Activated CD4-positive, alpha-beta T cell treated with anti-CD3 and anti-CD28 coated beads, Interleukin-2, amount 50 U/mL, for 48 hours (primary cell): Measurements from ENCODE around the gene OPCML.

Experiments
- DNase-seq, 2 experiments: peaks; one replicate each; pipeline ENCODE4 v3.0.0-alpha.2; 2020

Gene OPCML

GRCh38 chr11:132821499-132821898, 710.8 kb downstream of the OPCML start:
- DNase-seq, result no peak

- DNase-seq, result no peak
Observed at GRCh38 chr11:132821014-132821413, 711.3 kb downstream of the OPCML start.

GRCh38 chr11:132818951-132819350, 713.4 kb downstream of the OPCML start:
- DNase-seq, result no peak

GRCh38 chr11:132817387-132817786, 714.9 kb downstream of the OPCML start:
- DNase-seq, result no peak

GRCh38 chr11:132814410-132814809, 717.9 kb downstream of the OPCML start:
- DNase-seq, result no peak

GRCh38 chr11:132811649-132812048, 720.7 kb downstream of the OPCML start:
- no peak for DNase-seq

GRCh38 chr11:132809070-132809469, 723.2 kb downstream of the OPCML start:
- DNase-seq, result no peak

GRCh38 chr11:132804258-132804657, 728.0 kb downstream of the OPCML start:
- no peak for DNase-seq

- DNase-seq, result no peak
Observed at GRCh38 chr11:132803436-132803835, 728.9 kb downstream of the OPCML start.

- DNase-seq, result no peak
Observed at GRCh38 chr11:132802947-132803346, 729.4 kb downstream of the OPCML start.

GRCh38 chr11:132793831-132794230, 738.5 kb downstream of the OPCML start:
- DNase-seq, result no peak

GRCh38 chr11:132792341-132793140, 739.8 kb downstream of the OPCML start:
- no peak for DNase-seq

- DNase-seq, result no peak
Observed at GRCh38 chr11:132790971-132791370, 741.3 kb downstream of the OPCML start.

GRCh38 chr11:132790466-132790865, 741.8 kb downstream of the OPCML start:
- no peak for DNase-seq

- no peak for DNase-seq
Observed at GRCh38 chr11:132788816-132789325, 743.4 kb downstream of the OPCML start.

- DNase-seq, result no peak
Observed at GRCh38 chr11:132785878-132786277, 746.4 kb downstream of the OPCML start.

GRCh38 chr11:132784441-132784840, 747.9 kb downstream of the OPCML start:
- no peak for DNase-seq

- DNase-seq, result no peak
Observed at GRCh38 chr11:132782102-132782501, 750.2 kb downstream of the OPCML start.

- no peak for DNase-seq
Observed at GRCh38 chr11:132780046-132780445, 752.3 kb downstream of the OPCML start.

- DNase-seq, result no peak
Observed at GRCh38 chr11:132779497-132779896, 752.8 kb downstream of the OPCML start.

GRCh38 chr11:132777067-132777975, 755.0 kb downstream of the OPCML start:
- no peak for DNase-seq

- no peak for DNase-seq
Observed at GRCh38 chr11:132773751-132774150, 758.5 kb downstream of the OPCML start.

- DNase-seq, result no peak
Observed at GRCh38 chr11:132772703-132773545, 759.4 kb downstream of the OPCML start.
